GM11168 (cell line): Measurements from ENCODE around the gene HGFAC.

Experiments used
- in situ Hi-C: fragments of 300-500 bp; cut with MboI; formaldehyde crosslinking; loops from one replicate; pipeline ENCODE4 v1.12.0; 2022; ENCODE audit warnings: low sequenced_read_pairs; ENCODE audit not compliant: unreplicated experiment

HGFAC gene

GRCh38 chr4:3480528-3481112, 38.9 kb downstream of the HGFAC start:
- in situ Hi-C loops, result no loop called here

GRCh38 chr4:3481113-3481531, 39.4 kb downstream of the HGFAC start:
- in situ Hi-C loops, result no loop called here

- in situ Hi-C loops, result no loop called here
These were observed 40.1 kb downstream of the HGFAC start for GRCh38 chr4:3481783-3482393.

GRCh38 chr4:3482707-3483106, 40.9 kb downstream of the HGFAC start:
- in situ Hi-C loops, result no loop called here

- in situ Hi-C loops, result no loop called here
These were observed 41.7 kb downstream of the HGFAC start for GRCh38 chr4:3483471-3483921.

GRCh38 chr4:3484057-3484973, 42.5 kb downstream of the HGFAC start:
- in situ Hi-C loops, result no loop called here

- in situ Hi-C loops, result no loop called here
These were observed 43.4 kb downstream of the HGFAC start for GRCh38 chr4:3485011-3485791.

GRCh38 chr4:3485886-3486540, 44.2 kb downstream of the HGFAC start:
- in situ Hi-C loops, result no loop called here

- in situ Hi-C loops, result no loop called here
These were observed 45.1 kb downstream of the HGFAC start for GRCh38 chr4:3486541-3487540.

- in situ Hi-C loops, result no loop called here
These were observed 46.1 kb downstream of the HGFAC start for GRCh38 chr4:3487861-3488260.

DNA sequence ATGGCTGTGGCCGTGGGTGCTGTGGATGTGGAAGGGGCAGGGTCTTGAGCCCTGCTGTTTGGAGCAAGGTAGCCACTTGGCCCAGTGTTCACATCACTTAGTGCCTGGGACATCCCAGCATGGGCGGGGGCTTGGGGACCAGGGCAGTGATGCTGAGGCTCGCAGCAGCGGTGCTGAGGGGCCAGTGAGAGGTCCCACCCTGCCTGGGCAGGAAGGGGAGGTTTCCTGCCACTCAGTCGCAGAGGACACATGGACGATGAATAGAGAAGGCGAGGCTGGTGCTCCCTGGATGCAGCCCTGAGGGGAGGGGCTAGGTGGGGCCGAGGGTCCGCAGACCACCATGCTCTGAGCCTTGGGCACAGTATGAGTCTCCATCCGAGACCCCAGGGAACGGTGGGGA, 47.1 kb downstream of the HGFAC start:
- in situ Hi-C loops, result no loop called here

DNA sequence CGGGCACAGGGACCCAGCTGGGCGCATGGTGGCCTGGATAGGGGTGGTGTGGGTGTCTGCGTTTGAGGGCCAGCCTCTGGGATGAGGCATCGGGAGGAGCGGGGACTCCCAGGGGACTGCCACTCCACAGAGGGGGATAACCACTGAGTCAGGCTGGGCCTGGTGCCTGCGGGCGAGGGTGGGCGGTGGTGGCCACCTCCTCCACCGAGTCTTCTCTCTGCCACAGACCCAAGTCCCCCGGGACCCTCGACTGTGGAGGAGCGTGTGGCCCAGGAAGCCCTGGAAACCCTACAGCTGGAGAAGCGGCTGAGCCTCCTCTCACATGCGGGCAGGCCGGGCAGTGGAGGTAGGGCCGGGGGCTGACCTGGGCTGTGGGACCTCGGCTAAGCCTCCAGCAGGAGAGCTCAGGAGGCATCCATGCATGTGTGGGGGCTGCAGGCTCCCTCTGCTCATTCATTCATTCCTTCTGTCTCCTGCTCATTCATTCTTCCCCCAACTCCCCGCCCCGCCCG, 47.7 kb downstream of the HGFAC start:
- in situ Hi-C loops, result no loop called here

DNA sequence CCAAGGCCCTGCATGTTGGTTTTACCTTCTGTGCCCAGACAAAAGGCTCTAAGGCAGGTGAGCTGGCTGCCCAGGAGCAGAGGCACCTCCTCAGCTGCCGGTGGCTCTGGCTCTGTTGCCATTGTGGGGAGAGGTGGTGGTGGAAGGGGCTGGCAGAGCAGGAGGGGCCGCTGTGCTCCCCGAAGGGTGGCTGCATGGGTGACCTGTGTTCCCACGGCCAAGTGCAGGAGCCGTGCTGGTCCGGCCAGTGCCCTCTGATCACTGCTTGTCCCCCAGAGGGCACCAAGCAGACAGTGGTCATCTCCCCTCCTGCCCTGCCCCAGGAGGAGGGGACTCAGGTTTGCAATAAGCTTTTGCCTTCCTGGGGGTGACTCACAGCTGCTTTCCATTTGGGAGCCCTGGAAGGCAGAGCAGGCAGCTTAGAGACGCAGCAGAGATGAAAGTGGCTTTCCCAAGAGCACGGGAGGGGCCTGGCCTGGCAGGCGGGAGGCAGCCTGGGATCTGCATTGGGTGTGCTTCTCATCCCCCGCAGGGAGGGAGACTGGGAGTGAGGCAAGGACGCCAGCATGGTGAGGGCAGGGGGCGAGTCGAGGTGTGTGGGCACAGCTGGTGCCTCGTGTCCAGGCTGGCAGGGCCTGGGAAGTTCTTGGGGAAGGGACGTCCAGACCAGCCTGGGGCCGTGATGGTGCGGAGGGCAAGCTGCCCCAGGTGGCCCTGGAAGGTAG, 50.1 kb downstream of the HGFAC start:
- in situ Hi-C loops, result no loop called here

GRCh38 chr4:3492741-3493719, 51.3 kb downstream of the HGFAC start:
- in situ Hi-C loops, result no loop called here

DNA sequence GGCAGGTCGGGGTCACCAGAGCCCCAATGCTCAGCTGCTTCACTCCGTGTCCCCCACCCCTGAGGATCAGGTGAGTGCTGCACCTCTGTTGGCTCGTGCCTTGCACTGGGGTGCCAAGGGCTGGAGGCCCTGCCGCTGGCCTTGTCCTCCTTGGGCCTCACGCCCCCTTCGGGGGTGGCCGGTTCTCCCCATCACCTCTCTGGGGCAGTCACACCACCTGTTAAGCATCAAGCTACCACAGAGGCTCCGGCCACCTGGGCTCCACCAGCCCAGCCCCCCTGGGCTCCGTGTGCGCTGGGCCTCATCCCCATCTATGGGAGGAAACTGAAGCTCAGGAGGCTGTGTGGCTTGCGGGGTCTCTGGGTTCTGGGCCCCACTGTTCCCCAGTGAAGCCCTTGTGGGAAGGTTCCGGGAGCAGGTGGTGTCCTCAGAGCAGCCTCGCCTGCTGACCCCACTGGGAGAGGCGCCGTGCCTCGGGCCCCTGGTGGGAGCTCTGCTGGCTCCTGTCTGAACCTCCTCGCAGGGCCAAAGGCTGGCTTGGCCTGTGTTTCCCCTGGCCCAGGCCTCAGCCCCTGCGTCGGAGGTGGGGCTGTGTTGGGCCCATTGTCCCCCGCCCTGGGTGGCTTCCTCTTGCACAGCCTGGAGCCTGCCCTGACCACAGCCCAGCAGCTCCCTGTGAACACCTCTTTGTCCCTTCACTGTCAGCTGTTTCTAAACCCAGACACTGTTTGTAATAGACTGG, 52.1 kb downstream of the HGFAC start:
- in situ Hi-C loops, result no loop called here

DNA sequence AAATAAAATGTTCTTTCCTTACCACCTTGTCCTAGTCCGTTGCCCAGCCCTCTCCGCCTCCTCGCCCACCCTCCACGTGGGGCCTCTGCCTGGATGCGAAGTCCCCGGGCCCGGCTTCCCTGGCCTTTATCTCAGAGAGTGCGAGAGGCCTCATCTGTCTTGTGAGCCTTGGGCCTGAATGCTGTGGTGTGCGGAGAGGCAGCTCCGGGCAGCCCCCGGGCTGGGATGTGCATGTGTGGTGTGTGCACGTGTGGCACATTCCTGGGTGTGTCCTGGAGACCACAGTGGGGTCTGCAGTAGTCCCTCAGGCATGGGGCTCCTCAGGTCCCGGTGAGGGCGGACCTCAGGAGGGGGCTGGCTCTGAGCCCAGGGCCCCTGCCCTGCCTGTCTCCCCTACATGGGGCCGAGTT, 52.7 kb downstream of the HGFAC start:
- in situ Hi-C loops, result no loop called here
